Vagina (tissue), 2 donors: ENCODE measurements around the gene ERI2.

Experiments
- CTCF ChIP-seq, 3 experiments: fragments of 450-650 bp in 2 of 3; fragments of 200-600 bp in 1 of 3; sonication (generic) in 1 of 3; IDR thresholded peaks; one replicate each; pipeline ENCODE4 v1.5.1; 2017 to 2019; ENCODE audit warnings: antibody characterized with exemption in 3 of 3, mild to moderate bottlenecking in 2 of 3, moderate library complexity in 2 of 3
- POLR2A ChIP-seq, 2 donors: fragments of 450-650 bp; IDR thresholded peaks; one replicate each; pipeline ENCODE4 v1.6.1; 2017; ENCODE audit warnings: antibody characterized with exemption in 2 of 2, mild to moderate bottlenecking in 2 of 2, moderate library complexity in 2 of 2

GRCh38 chr16:20798364-20798763 lies 7.9 kb downstream of the ERI2 start:
- no peak for TF ChIP-seq CTCF (IDR thresholded peaks at IDR 0.05)
- TF ChIP-seq POLR2A (IDR thresholded peaks at IDR 0.05), result no peak
